B cell (primary cell): ENCODE data around the gene ENSA.

Experiments
- CTCF ChIP-seq: fragments of 200-600 bp; IDR thresholded peaks from one replicate; pipeline ENCODE4 v1.8.0; 2022; ENCODE audit warnings: antibody characterized with exemption, mild to moderate bottlenecking
- EZH2 ChIP-seq: IDR thresholded peaks from 2 replicates; pipeline ENCODE4 v1.6.1; 2012; ENCODE audit warnings: borderline replicate concordance, low read depth, mild to moderate bottlenecking, moderate library complexity, low read length; ENCODE audit not compliant: insufficient read depth, poor library complexity, severe bottlenecking

- no peak for TF ChIP-seq CTCF
- no peak for TF ChIP-seq EZH2
Observed at GRCh38 chr1:150642296-150642695, 12.9 kb upstream of the ENSA start.
